K562 (cell line): ENCODE data around the gene KRTAP19-4. TPM values are rescaled to one million over a fixed set of nuclear protein-coding genes. Genes with fewer than 3 reads are reported as not detected.

Experiments used
- ATAC-seq: fragments of 200-7000 bp; cut with Tn5 transposase; 3 replicates; pipeline ENCODE4 v1.9.1; 2020; ENCODE audit warnings: moderate library complexity
- BruUV-seq: library from RNA; stranded (reverse); fragments of 400-500 nt; replicated peaks from 2 replicates; lab custom pipeline; 2021; lab: Mats Ljungman, UMichigan
- CTCF ChIA-PET: fragments of 300-600 bp; formaldehyde crosslinking; extraction: SDS; loops from one replicate; lab custom pipeline; 2021; ENCODE audit warnings: low intra/inter-chr PET ratio; lab: Yijun Ruan, JAX
- POLR2A ChIA-PET: fragments of 300-600, 350-650 bp; sonication (Branson Sonifier 250); formaldehyde crosslinking; extraction: SDS; loops from one replicate; lab custom pipeline; 2021; ENCODE audit warnings: antibody characterized with exemption, inconsistent platforms; lab: Yijun Ruan, JAX
- DNase-seq, 4 experiments: peaks; one replicate each; pipeline versions ENCODE4 v3.0.0 to v3.0.0-alpha.2; 2011 to 2018; ENCODE audit warnings: low spot score in 3 of 4, mixed read lengths in 3 of 4; ENCODE audit errors: extremely low read depth in 1 of 4
- FAIRE-seq: peaks from 2 replicates; lab custom pipeline; 2011; peaks lifted over from hg19 to GRCh38; lab: Jason Lieb, UNC
- H2AFZ ChIP-seq: 2 replicates; pipeline ENCODE4 v1.6.0; 2011; ENCODE audit warnings: low read depth, low read length, control low read depth, inconsistent platforms
- H3K27ac ChIP-seq: fragments of 200-600 bp; 3 replicates; pipeline ENCODE4 v1.8.0; 2011; ENCODE audit warnings: low read depth, mild to moderate bottlenecking, control low read depth, inconsistent platforms, low read length, moderate library complexity, mixed read lengths; ENCODE audit errors: extremely low read depth
- H3K27me3 ChIP-seq, 2 experiments: fragments of 300-600 bp in 1 of 2; 2 replicates in 1 of 2; 3 replicates in 1 of 2; pipeline versions ENCODE4 v1.6.0 to v1.8.0; 2011; ENCODE audit warnings: inconsistent platforms in 2 of 2, low read length in 2 of 2, mild to moderate bottlenecking in 1 of 2, mixed read lengths in 1 of 2, moderate library complexity in 1 of 2; ENCODE audit not compliant: control insufficient read depth in 2 of 2, insufficient read depth in 2 of 2
- H3K36me3 ChIP-seq: fragments of 300-600 bp; 3 replicates; pipeline ENCODE4 v1.8.0; 2011; ENCODE audit warnings: mild to moderate bottlenecking, low read length, inconsistent platforms; ENCODE audit not compliant: control insufficient read depth, insufficient read depth
- H3K4me1 ChIP-seq, 2 experiments: fragments of 200-600 bp in 1 of 2; replicated peaks in 1 of 2; 2 replicates in 1 of 2; 3 replicates in 1 of 2; pipeline versions ENCODE4 v1.5.1 to v1.8.0; 2011; ENCODE audit warnings: inconsistent platforms in 2 of 2, low read length in 2 of 2, mild to moderate bottlenecking in 1 of 2, mixed read lengths in 1 of 2, moderate library complexity in 1 of 2; ENCODE audit not compliant: control insufficient read depth in 2 of 2, insufficient read depth in 2 of 2
- H3K4me2 ChIP-seq: 2 replicates; pipeline ENCODE4 v1.6.1; 2011; ENCODE audit warnings: low read length, control low read depth, inconsistent platforms, mixed read lengths; ENCODE audit not compliant: insufficient read depth
- H3K4me3 ChIP-seq: fragments of 200-600 bp; sonication (generic), shearing (Covaris generic); 2 replicates; pipeline ENCODE4 v1.5.1; 2016; ENCODE audit warnings: control low read depth, inconsistent platforms
- H3K79me2 ChIP-seq: fragments of 200-600 bp; 3 replicates; pipeline ENCODE4 v1.8.0; 2011; ENCODE audit warnings: low read length, inconsistent platforms; ENCODE audit not compliant: control insufficient read depth, insufficient read depth
- H3K9ac ChIP-seq, 2 experiments: 2 replicates each; pipeline versions ENCODE4 v1.6.0 to v1.6.1; 2011; ENCODE audit warnings: low read depth in 2 of 2, low read length in 2 of 2, control low read depth in 1 of 2, inconsistent platforms in 1 of 2, mild to moderate bottlenecking in 1 of 2, mixed read lengths in 1 of 2; ENCODE audit not compliant: insufficient read depth in 1 of 2
- H3K9me1 ChIP-seq: one replicate; pipeline ENCODE4 v1.6.0; 2011; ENCODE audit warnings: inconsistent platforms, mild to moderate bottlenecking, low read length, moderate library complexity; ENCODE audit not compliant: control insufficient read depth, insufficient read depth
- H3K9me3 ChIP-seq: replicated peaks from 2 replicates; pipeline ENCODE4 v1.5.1; 2011; ENCODE audit warnings: low read depth, low read length, inconsistent platforms; ENCODE audit not compliant: control insufficient read depth, insufficient read depth
- H4K20me1 ChIP-seq: replicated peaks from 2 replicates; pipeline ENCODE4 v1.6.1; 2011; ENCODE audit warnings: low read length, inconsistent platforms, mixed read lengths; ENCODE audit not compliant: control insufficient read depth, insufficient read depth
- C11orf30 ChIP-seq: fragments of 450-650 bp; IDR thresholded peaks from 2 replicates; pipeline ENCODE4 v1.6.1; 2016; ENCODE audit warnings: low read depth, mild to moderate bottlenecking
- FOXA1 ChIP-seq: fragments of 450-650 bp; IDR thresholded peaks from 2 replicates; pipeline ENCODE4 v1.6.1; 2016; ENCODE audit warnings: mild to moderate bottlenecking, borderline replicate concordance
- MAFF ChIP-seq: IDR thresholded peaks from 2 replicates; pipeline ENCODE4 v1.6.1; 2012; ENCODE audit warnings: low read length, improper control_type of control experiment
- MAFG ChIP-seq: fragments of 450-650 bp; conservative IDR thresholded peaks from 2 replicates; pipeline ENCODE4 v1.6.1; 2016; ENCODE audit warnings: missing genetic modification characterization, missing compliant biosample characterization
- MAFK ChIP-seq: IDR thresholded peaks from 2 replicates; pipeline ENCODE4 v1.6.1; 2011; ENCODE audit warnings: low read length, improper control_type of control experiment
- MCM2 ChIP-seq: fragments of 450-650 bp; IDR thresholded peaks from 2 replicates; pipeline ENCODE4 v1.6.1; 2017; ENCODE audit warnings: low read depth, mild to moderate bottlenecking
- RAD21 ChIP-seq, 2 experiments: fragments of 250-450 bp in 1 of 2; fragments of 450-650 bp in 1 of 2; sonication (Bioruptor Pico) in 1 of 2; formaldehyde crosslinking in 1 of 2; IDR thresholded peaks in 1 of 2; conservative IDR thresholded peaks in 1 of 2; 2 replicates each; pipeline versions ENCODE4 v1.4.0 to v1.8.0; 2020 to 2022; ENCODE audit warnings: mild to moderate bottlenecking in 2 of 2, moderate library complexity in 1 of 2
- SRSF1 ChIP-seq: fragments of 200-400 bp; formaldehyde crosslinking; IDR thresholded peaks from 2 replicates; pipeline ENCODE4 v1.6.1; 2017; ENCODE audit warnings: mild to moderate bottlenecking, low read depth, low read length, moderate library complexity
- ZNF316 ChIP-seq: fragments of 450-650 bp; IDR thresholded peaks from 2 replicates; pipeline ENCODE4 v1.6.1; 2016
- WGBS: fragments of 100-300 bp; shearing (Covaris generic); methylation state at CpG from one replicate; pipeline ENCODE4 v1.1.6; 2016; ENCODE audit warnings: low coverage, mixed read lengths; ENCODE audit not compliant: insufficient coverage; ENCODE audit errors: missing lambda C conversion rate; 5-methylcytosine and 5-hydroxymethylcytosine counted together
- in situ Hi-C: fragments of 300-500 bp; cut with MboI; formaldehyde crosslinking; loops from 4 replicates; pipeline ENCODE4 v1.15.0; 2018; ENCODE audit warnings: inconsistent platforms, mixed read lengths
- intact Hi-C: fragments of 100-400 bp; cut with micrococcal nuclease; formaldehyde crosslinking; loops from 2 replicates; pipeline ENCODE4 v1.14.2; 2022
- polyA plus RNA-seq, 8 experiments: library from polyadenylated mRNA; depleted of rRNA in 4 of 8; stranded (reverse) in 5 of 8; unstranded in 3 of 8; fragments of >200 nt; fragmentation: Nextera tagmentation in 2 of 8; fragmentation: Illumina TruSeq in 1 of 8; extraction: Ambion mirVana in 2 of 8; extraction: Trizol in 1 of 8; gene quantifications; 2 replicates each; pipeline versions ENCODE4 v1.2.1 to v1.2.3, GENCODE V29; 2011 to 2014; ENCODE audit warnings: inconsistent platforms in 1 of 8, missing spikeins in 1 of 8
- total RNA-seq, 7 experiments: library from RNA; depleted of rRNA in 6 of 7; stranded (reverse); fragments of >200 nt in 6 of 7; fragmentation: Illumina TruSeq in 2 of 7; extraction: Trizol in 2 of 7; gene quantifications; 2 replicates each; pipeline versions ENCODE4 v1.2.1 to v1.2.3, GENCODE V29; 2011 to 2021; ENCODE audit warnings: low replicate concordance in 1 of 7
- TF ChIP-seq, protein P1 (sequence below), 3 experiments: IDR thresholded peaks in 2 of 3; conservative IDR thresholded peaks in 1 of 3; 2 replicates each; pipeline ENCODE4 v1.5.1; 2011 to 2012; ENCODE audit warnings: low read length in 3 of 3, mild to moderate bottlenecking in 3 of 3, control low read depth in 2 of 3, improper control_type of control experiment in 1 of 3, inconsistent platforms in 1 of 3, low read depth in 1 of 3, mixed read lengths in 1 of 3, moderate library complexity in 1 of 3; ENCODE audit not compliant: insufficient read depth in 2 of 3

The KRTAP19-4 gene
- total and polyA plus RNA-seq, 9 of the 15 experiments (the other 6 are each of a cell fraction or from before 2014, with no cell fraction given) = not detected

DNA sequence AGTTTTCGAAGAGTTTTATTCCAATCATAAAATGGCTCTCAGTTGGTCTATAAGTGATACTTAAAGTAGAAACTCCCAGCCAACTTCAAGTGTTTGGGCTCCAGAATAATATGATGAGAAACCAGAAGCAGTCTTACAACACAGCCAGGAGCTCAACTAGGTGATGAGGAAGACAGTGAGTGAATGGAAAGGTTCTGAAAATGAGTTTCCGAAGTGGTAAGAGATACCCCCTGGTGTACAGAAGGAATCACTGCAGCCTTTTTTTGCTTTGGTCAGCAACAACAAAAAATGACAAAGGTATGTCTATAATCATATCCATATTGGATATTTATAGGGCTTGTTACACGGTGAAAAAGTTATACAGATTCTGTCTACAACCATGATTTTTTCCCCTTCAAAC lies 33.3 kb downstream of the KRTAP19-4 start:
- Histone ChIP-seq H2AFZ (no peak overlapping the region), H4K20me1 (no peaks in the 10 kb centered on the region), H3K9me3 (no peaks in the 10 kb centered on the region), H3K9me1 (no peaks in the 10 kb centered on the region), H3K4me1 (no peaks in the 10 kb centered on the region), H3K4me2 (no peak overlapping the region), H3K79me2 (no peaks in the 10 kb centered on the region), H3K36me3 (no peaks in the 10 kb centered on the region), H3K27ac (no peak overlapping the region), H3K27me3 (no peaks in the 10 kb centered on the region), H3K9ac (no peak overlapping the region), H3K4me3 (no peak overlapping the region)
- FAIRE-seq = no peak
- in situ Hi-C loops (no loop called here), intact Hi-C loops (no loop called here)
- peak; percentile 41; the same call in 1 of the 2 replicates for TF ChIP-seq MAFK
- TF ChIP-seq RAD21 (CRISPR knock-in tag; conservative IDR thresholded peaks at IDR 0.05 in 1 of 2, IDR thresholded peaks at IDR 0.05 in 1 of 2) = peak in 1 of 2 experiments; percentile 43; a peak in 2 of 4 replicates
- TF ChIP-seq MAFF = peak; percentile 47
- peak; percentile 56; the same call in 1 of the 2 replicates for TF ChIP-seq MAFG (tag)
- TF ChIP-seq FOXA1 = no peak
- TF ChIP-seq, protein P1, sequence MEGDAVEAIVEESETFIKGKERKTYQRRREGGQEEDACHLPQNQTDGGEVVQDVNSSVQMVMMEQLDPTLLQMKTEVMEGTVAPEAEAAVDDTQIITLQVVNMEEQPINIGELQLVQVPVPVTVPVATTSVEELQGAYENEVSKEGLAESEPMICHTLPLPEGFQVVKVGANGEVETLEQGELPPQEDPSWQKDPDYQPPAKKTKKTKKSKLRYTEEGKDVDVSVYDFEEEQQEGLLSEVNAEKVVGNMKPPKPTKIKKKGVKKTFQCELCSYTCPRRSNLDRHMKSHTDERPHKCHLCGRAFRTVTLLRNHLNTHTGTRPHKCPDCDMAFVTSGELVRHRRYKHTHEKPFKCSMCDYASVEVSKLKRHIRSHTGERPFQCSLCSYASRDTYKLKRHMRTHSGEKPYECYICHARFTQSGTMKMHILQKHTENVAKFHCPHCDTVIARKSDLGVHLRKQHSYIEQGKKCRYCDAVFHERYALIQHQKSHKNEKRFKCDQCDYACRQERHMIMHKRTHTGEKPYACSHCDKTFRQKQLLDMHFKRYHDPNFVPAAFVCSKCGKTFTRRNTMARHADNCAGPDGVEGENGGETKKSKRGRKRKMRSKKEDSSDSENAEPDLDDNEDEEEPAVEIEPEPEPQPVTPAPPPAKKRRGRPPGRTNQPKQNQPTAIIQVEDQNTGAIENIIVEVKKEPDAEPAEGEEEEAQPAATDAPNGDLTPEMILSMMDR (IDR thresholded peaks at IDR 0.05 in 2 of 3, conservative IDR thresholded peaks at IDR 0.05 in 1 of 3; ENCODE audit: insufficient read depth in 2 of 3, low read depth in 1 of 3, low read length in 3 of 3) = peak in 2 of 3 experiments; percentile 28 to 29; a peak in 2 of 6 replicates
- peak; percentile 52; the same call in 1 of the 2 replicates for TF ChIP-seq ZNF316
- TF ChIP-seq C11orf30 = peak; percentile 22; the same call in 1 of the 2 replicates
- no peak for TF ChIP-seq SRSF1
- no peak for TF ChIP-seq MCM2
- ChIA-PET CTCF (interaction anchor here (0.6 kb wide), 1 partner anchor 52 kb away, joined by 3 read pairs; no protein-coding TSS in a partner anchor), POLR2A (no interaction called here)
- no TSS peak for BruUV-seq
- ATAC-seq = no peak
- peak in 2 of 4 experiments; percentile 11 to 20 for DNase-seq
- WGBS = 2% methylated on average over 3 of the region's 3 CpGs
